ENCODE data around the gene AGPAT4.

DNA sequence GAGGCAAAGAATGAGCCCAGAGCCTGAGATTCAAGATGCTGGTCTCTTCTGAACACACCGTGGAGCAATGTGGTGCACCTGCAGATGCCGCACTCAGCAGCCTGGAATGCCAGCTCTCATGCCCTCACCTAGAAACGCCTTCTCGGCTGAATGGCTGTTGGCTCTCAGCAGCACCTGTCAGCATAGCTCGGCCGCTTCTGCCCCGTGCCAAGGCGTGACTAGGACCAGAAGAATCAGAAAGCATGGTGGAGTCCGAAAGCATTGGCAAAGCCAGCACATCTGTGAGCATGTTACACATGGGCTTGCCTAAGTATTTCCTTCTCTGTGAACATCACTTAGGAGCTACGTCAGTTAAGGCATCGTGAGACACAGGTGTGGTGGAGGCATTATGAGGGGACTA, 141.5 kb downstream of the AGPAT4 start:
- TF ChIP-seq EZH2phosphoT487 (IDR thresholded peaks at IDR 0.05; ENCODE audit: insufficient read depth, low read depth) (no peak), EZH2 (IDR thresholded peaks at IDR 0.05; ENCODE audit: insufficient read depth, poor library complexity, severe bottlenecking) (no peak)

Measured in GM23248 (cell line).